Naive thymus-derived CD4-positive, alpha-beta T cell (primary cell): ENCODE data around the gene GPRC5A. TPM values are rescaled to one million over a fixed set of nuclear protein-coding genes. Genes with fewer than 3 reads are reported as not detected.
A peak's percentile ranks its signal among the peaks of the same experiment; 100 is the strongest.

Source experiments
- ATAC-seq: fragments of 150-1000 bp; cut with Tn5 transposase; 2 replicates; pipeline ENCODE4 v1.10.0; 2021; ENCODE audit warnings: mild to moderate bottlenecking, moderate library complexity
- CTCF ChIA-PET: fragments of 350-600 bp; sonication (Branson Sonifier 250); formaldehyde crosslinking; loops from one replicate; lab custom pipeline; 2021; ENCODE audit warnings: antibody characterized with exemption; lab: Charles Lee
- POLR2A ChIA-PET: fragments of 350-600 bp; sonication (Branson Sonifier 250); formaldehyde crosslinking; loops from one replicate; lab custom pipeline; 2021; ENCODE audit warnings: antibody characterized with exemption, inconsistent platforms; lab: Charles Lee
- DNase-seq, 9 donors: peaks; one replicate each; pipeline versions ENCODE4 v3.0.0 to v3.0.0-alpha.2; 2020 to 2022; ENCODE audit warnings: mixed read lengths in 1 of 9
- H3K27ac ChIP-seq: one replicate; pipeline ENCODE4 v1.7.0; 2013; ENCODE audit warnings: mild to moderate bottlenecking, low read depth, low read length, moderate library complexity
- H3K27me3 ChIP-seq, 2 donors: one replicate each; pipeline ENCODE4 v1.7.0; 2013; ENCODE audit warnings: low read length in 2 of 2, mild to moderate bottlenecking in 2 of 2, moderate library complexity in 2 of 2; ENCODE audit not compliant: control insufficient read depth in 2 of 2, insufficient read depth in 2 of 2
- H3K36me3 ChIP-seq, 3 experiments: 1 replicate in 2 of 3; 2 replicates in 1 of 3; pipeline ENCODE4 v1.7.0; 2013; ENCODE audit warnings: low read length in 3 of 3, mild to moderate bottlenecking in 3 of 3, moderate library complexity in 1 of 3; ENCODE audit not compliant: insufficient read depth in 3 of 3, control insufficient read depth in 2 of 3
- H3K4me1 ChIP-seq, 2 donors: one replicate each; pipeline ENCODE4 v1.7.0; 2013; ENCODE audit warnings: low read length in 2 of 2, mild to moderate bottlenecking in 2 of 2, moderate library complexity in 1 of 2; ENCODE audit not compliant: control insufficient read depth in 2 of 2, insufficient read depth in 2 of 2
- H3K4me3 ChIP-seq: 2 replicates; pipeline ENCODE4 v1.7.0; 2013; ENCODE audit warnings: mild to moderate bottlenecking, low read length
- H3K9me3 ChIP-seq, 3 experiments: 1 replicate in 2 of 3; 2 replicates in 1 of 3; pipeline ENCODE4 v1.7.0; 2013; ENCODE audit warnings: low read length in 3 of 3; ENCODE audit not compliant: control insufficient read depth in 2 of 3
- H3K27ac Mint-ChIP-seq, 9 donors: one replicate each; pipeline ENCODE4 v1.8.0; 2020 to 2022; ENCODE audit warnings: mixed read lengths in 9 of 9, mild to moderate bottlenecking in 8 of 9, moderate library complexity in 5 of 9, inconsistent platforms in 2 of 9
- H3K27me3 Mint-ChIP-seq, 5 donors: one replicate each; pipeline ENCODE4 v1.8.0; 2021 to 2022; ENCODE audit warnings: mixed read lengths in 5 of 5, mild to moderate bottlenecking in 1 of 5
- H3K36me3 Mint-ChIP-seq, 5 donors: one replicate each; pipeline ENCODE4 v1.8.0; 2020 to 2022; ENCODE audit warnings: mixed read lengths in 5 of 5, mild to moderate bottlenecking in 3 of 5, inconsistent platforms in 1 of 5
- H3K4me1 Mint-ChIP-seq, 7 donors: one replicate each; pipeline ENCODE4 v1.8.0; 2020 to 2022; ENCODE audit warnings: mixed read lengths in 7 of 7, mild to moderate bottlenecking in 3 of 7, inconsistent platforms in 1 of 7
- H3K4me3 Mint-ChIP-seq, 10 donors: one replicate each; pipeline ENCODE4 v1.8.0; 2020 to 2022; ENCODE audit warnings: mild to moderate bottlenecking in 10 of 10, mixed read lengths in 10 of 10, moderate library complexity in 6 of 10, inconsistent platforms in 2 of 10
- H3K9me3 Mint-ChIP-seq, 11 donors: one replicate each; pipeline ENCODE4 v1.8.0; 2020 to 2022; ENCODE audit warnings: mixed read lengths in 11 of 11, mild to moderate bottlenecking in 4 of 11, inconsistent platforms in 1 of 11, moderate library complexity in 1 of 11
- intact Hi-C, 2 donors: fragments of 100-400 bp; cut with micrococcal nuclease; formaldehyde crosslinking; loops; one replicate each; pipeline ENCODE4 v1.15.1; 2023
- polyA plus RNA-seq, 2 donors: library from polyadenylated mRNA; unstranded; fragments of 300-500 nt; fragmentation: Illumina TruSeq; gene quantifications; one replicate each; pipeline ENCODE4 v1.2.3, GENCODE V29; 2021
- total RNA-seq, 6 experiments: library from RNA in 5 of 6; stranded (reverse) in 5 of 6; gene quantifications; 1 replicate in 5 of 6; 2 replicates in 1 of 6; pipeline ENCODE4 v1.2.3 and lab custom pipeline; 2021 to 2026

The GPRC5A gene
- total and polyA plus RNA-seq, 7 experiments from 2014 or later = 0.05 to 0.93 (median 0.13) TPM; not detected in 2

GRCh38 chr12:12868477-12869235, 22.7 kb upstream of the GPRC5A start:
- no peaks in the 10 kb centered on the region for H3K36me3 ChIP-seq
- peak overlapping the region in 1 of 9 donors; percentile 2 for H3K27ac Mint-ChIP-seq
- H3K4me3 ChIP-seq = no peak overlapping the region
- H3K27me3 ChIP-seq = no peaks in the 10 kb centered on the region
- peaks cover 3 to 11% (median 8%) of the 10 kb centered on the region in 5 donors for H3K36me3 Mint-ChIP-seq
- no peaks in the 10 kb centered on the region for H3K9me3 ChIP-seq
- ATAC-seq = no peak
- H3K9me3 Mint-ChIP-seq = peaks cover 0 to 3% (median 0%) of the 10 kb centered on the region in 11 donors
- H3K27ac ChIP-seq = no peak overlapping the region
- ChIA-PET POLR2A (no interaction called here), CTCF (interaction anchor here (0.9 kb wide), 1 partner anchor 19 kb away, joined by 3 read pairs; no protein-coding TSS in a partner anchor)
- H3K27me3 Mint-ChIP-seq = no peaks in the 10 kb centered on the region
- intact Hi-C loops = no loop called here
- peaks cover 0 to 6% (median 0%) of the 10 kb centered on the region in 7 donors for H3K4me1 Mint-ChIP-seq
- H3K4me1 ChIP-seq = no peaks in the 10 kb centered on the region
- no peak overlapping the region for H3K4me3 Mint-ChIP-seq
- DNase-seq = no peak

GRCh38 chr12:12870465-12870864, 20.9 kb upstream of the GPRC5A start:
- H3K27ac Mint-ChIP-seq = no peak overlapping the region
- no peaks in the 10 kb centered on the region for H3K27me3 Mint-ChIP-seq
- no peak for ATAC-seq
- Histone ChIP-seq H3K27me3 (no peaks in the 10 kb centered on the region), H3K36me3 (no peaks in the 10 kb centered on the region), H3K4me1 (no peaks in the 10 kb centered on the region), H3K27ac (no peak overlapping the region), H3K9me3 (no peaks in the 10 kb centered on the region), H3K4me3 (no peak overlapping the region)
- H3K4me1 Mint-ChIP-seq = peaks cover 0 to 6% (median 0%) of the 10 kb centered on the region in 7 donors
- intact Hi-C loops = no loop called here
- ChIA-PET POLR2A (no interaction called here), CTCF (no interaction called here)
- no peak for DNase-seq
- peaks cover 0 to 7% (median 3%) of the 10 kb centered on the region in 5 donors for H3K36me3 Mint-ChIP-seq
- peaks cover 0 to 1% (median 0%) of the 10 kb centered on the region in 11 donors for H3K9me3 Mint-ChIP-seq
- no peak overlapping the region for H3K4me3 Mint-ChIP-seq

GRCh38 chr12:12871587-12872138, 19.7 kb upstream of the GPRC5A start:
- Histone ChIP-seq H3K4me3 (no peak overlapping the region), H3K4me1 (no peaks in the 10 kb centered on the region), H3K9me3 (no peaks in the 10 kb centered on the region), H3K27ac (no peak overlapping the region), H3K27me3 (no peaks in the 10 kb centered on the region), H3K36me3 (no peaks in the 10 kb centered on the region)
- DNase-seq (no peak), ATAC-seq (no peak)
- H3K9me3 Mint-ChIP-seq = peaks cover 0 to 1% (median 0%) of the 10 kb centered on the region in 11 donors
- peak overlapping the region in 1 of 9 donors; percentile 20 for H3K27ac Mint-ChIP-seq
- no peaks in the 10 kb centered on the region for H3K27me3 Mint-ChIP-seq
- peaks cover 0 to 7% (median 3%) of the 10 kb centered on the region in 5 donors for H3K36me3 Mint-ChIP-seq
- ChIA-PET CTCF (no interaction called here), POLR2A (interaction anchor here (0.9 kb wide), 1 partner anchor 27 kb away, joined by 3 read pairs; no protein-coding TSS in a partner anchor)
- peaks cover 0 to 6% (median 0%) of the 10 kb centered on the region in 7 donors for H3K4me1 Mint-ChIP-seq
- H3K4me3 Mint-ChIP-seq = no peak overlapping the region
- intact Hi-C loops = no loop called here

- H3K27ac Mint-ChIP-seq = peak overlapping the region in 1 of 9 donors; percentile 15
- Histone ChIP-seq H3K27ac (no peak overlapping the region), H3K4me1 (no peaks in the 10 kb centered on the region), H3K27me3 (no peaks in the 10 kb centered on the region), H3K9me3 (no peaks in the 10 kb centered on the region), H3K36me3 (no peaks in the 10 kb centered on the region), H3K4me3 (no peak overlapping the region)
- ChIA-PET CTCF (no interaction called here), POLR2A (interaction anchor here (0.9 kb wide), 1 partner anchor 28 kb away, joined by 3 read pairs; no protein-coding TSS in a partner anchor)
- peaks cover 0 to 7% (median 3%) of the 10 kb centered on the region in 5 donors for H3K36me3 Mint-ChIP-seq
- intact Hi-C loops = no loop called here
- ATAC-seq = no peak
- no peaks in the 10 kb centered on the region for H3K27me3 Mint-ChIP-seq
- DNase-seq = no peak
- no peak overlapping the region for H3K4me3 Mint-ChIP-seq
- peaks cover 0 to 6% (median 0%) of the 10 kb centered on the region in 7 donors for H3K4me1 Mint-ChIP-seq
- peaks cover 0 to 1% (median 0%) of the 10 kb centered on the region in 11 donors for H3K9me3 Mint-ChIP-seq
These were observed 19.0 kb upstream of the GPRC5A start for GRCh38 chr12:12872139-12872933.

- POLR2A ChIA-PET = interaction anchor here (0.9 kb wide), 1 partner anchor 28 kb away, joined by 3 read pairs; no protein-coding TSS in a partner anchor
- no peak overlapping the region for H3K4me3 Mint-ChIP-seq
- no peaks in the 10 kb centered on the region for H3K27me3 ChIP-seq
- CTCF ChIA-PET = no interaction called here
- no peaks in the 10 kb centered on the region for H3K27me3 Mint-ChIP-seq
- peaks cover 0 to 1% (median 0%) of the 10 kb centered on the region in 11 donors for H3K9me3 Mint-ChIP-seq
- no peak for ATAC-seq
- no peaks in the 10 kb centered on the region for H3K36me3 ChIP-seq
- H3K27ac Mint-ChIP-seq = peak overlapping the region in 2 of 9 donors; percentile 15 to 52
- H3K27ac ChIP-seq = no peak overlapping the region
- DNase-seq = no peak
- H3K36me3 Mint-ChIP-seq = peaks cover 0 to 7% (median 3%) of the 10 kb centered on the region in 5 donors
- intact Hi-C loops = no loop called here
- H3K4me3 ChIP-seq = no peak overlapping the region
- no peaks in the 10 kb centered on the region for H3K9me3 ChIP-seq
- peaks cover 0 to 6% (median 0%) of the 10 kb centered on the region in 7 donors for H3K4me1 Mint-ChIP-seq
- H3K4me1 ChIP-seq = no peaks in the 10 kb centered on the region
These were observed 18.5 kb upstream of the GPRC5A start for GRCh38 chr12:12872934-12873275.

GRCh38 chr12:12874029-12874428, 17.3 kb upstream of the GPRC5A start:
- POLR2A ChIA-PET = no interaction called here
- Histone ChIP-seq H3K4me1 (no peaks in the 10 kb centered on the region), H3K4me3 (no peak overlapping the region), H3K27me3 (no peaks in the 10 kb centered on the region), H3K27ac (no peak overlapping the region), H3K36me3 (no peaks in the 10 kb centered on the region), H3K9me3 (no peaks in the 10 kb centered on the region)
- intact Hi-C loops = no loop called here
- Mint-ChIP-seq H3K36me3 (peaks cover 0 to 4% (median 0%) of the 10 kb centered on the region in 5 donors), H3K27me3 (no peaks in the 10 kb centered on the region), H3K4me1 (no peaks in the 10 kb centered on the region), H3K27ac (no peak overlapping the region), H3K4me3 (no peak overlapping the region), H3K9me3 (peaks cover 0 to 1% (median 0%) of the 10 kb centered on the region in 11 donors)
- CTCF ChIA-PET = no interaction called here
- ATAC-seq (no peak), DNase-seq (no peak)
